ENCODE measurements around the gene CYTH4.

The CYTH4 gene

GRCh38 chr22:37295213-37295886, 13.0 kb downstream of the CYTH4 start:
- H3K36me3 Mint-ChIP-seq (ENCODE audit: low read depth), result peaks cover 76% of the 10 kb centered on the region
- DNase-seq (ENCODE audit: low spot score), result no peak
- peak overlapping the region; percentile 56 for H3K27ac Mint-ChIP-seq
- peaks cover 42% of the 10 kb centered on the region for H3K4me1 Mint-ChIP-seq (ENCODE audit: low read depth)
- no peaks in the 10 kb centered on the region for H3K9me3 Mint-ChIP-seq
- H3K27me3 Mint-ChIP-seq (ENCODE audit: low read depth), result no peaks in the 10 kb centered on the region
- H3K4me3 Mint-ChIP-seq, result no peak overlapping the region

GRCh38 chr22:37295946-37296345, 13.6 kb downstream of the CYTH4 start:
- Mint-ChIP-seq H3K27me3 (ENCODE audit: low read depth) (no peaks in the 10 kb centered on the region), H3K27ac (peak overlapping the region; percentile 56), H3K36me3 (ENCODE audit: low read depth) (peaks cover 79% of the 10 kb centered on the region), H3K4me1 (ENCODE audit: low read depth) (peaks cover 48% of the 10 kb centered on the region), H3K4me3 (no peak overlapping the region), H3K9me3 (no peaks in the 10 kb centered on the region)
- no peak for DNase-seq (ENCODE audit: low spot score)

- no peak for DNase-seq (ENCODE audit: low spot score)
- Mint-ChIP-seq H3K36me3 (ENCODE audit: low read depth) (peaks cover 77% of the 10 kb centered on the region), H3K9me3 (no peaks in the 10 kb centered on the region), H3K27me3 (ENCODE audit: low read depth) (no peaks in the 10 kb centered on the region), H3K4me3 (no peak overlapping the region), H3K27ac (peak overlapping the region; percentile 80), H3K4me1 (ENCODE audit: low read depth) (peaks cover 62% of the 10 kb centered on the region)
Observed at GRCh38 chr22:37298748-37299495, 16.6 kb downstream of the CYTH4 start.

DNA sequence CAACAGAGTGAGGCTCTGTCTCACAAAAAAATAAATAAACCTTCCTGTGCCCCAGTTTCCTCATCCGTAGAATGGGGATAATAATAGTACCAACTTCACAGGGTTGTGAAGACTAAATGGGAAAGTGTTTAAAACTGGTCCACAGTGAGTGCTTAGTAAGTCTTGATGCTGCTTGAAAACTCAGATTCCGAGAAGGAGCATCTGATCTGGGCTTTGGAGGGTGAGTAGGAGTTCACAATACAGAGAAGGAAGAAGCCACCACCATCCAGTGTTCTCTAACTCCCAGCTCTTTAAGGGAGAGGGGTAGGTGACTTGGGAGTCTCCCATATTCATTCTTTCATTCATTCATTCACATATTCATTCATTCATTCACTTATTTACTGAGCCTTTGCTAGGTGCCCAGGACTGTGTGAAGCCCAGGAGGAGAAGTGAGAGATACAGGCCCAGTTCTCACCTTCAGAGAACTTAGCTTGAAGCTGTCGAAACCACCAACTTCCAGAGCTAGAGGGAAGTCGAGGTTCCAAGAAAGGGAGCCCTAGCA, 17.7 kb downstream of the CYTH4 start:
- peak overlapping the region; percentile 76 for H3K4me3 Mint-ChIP-seq
- H3K9me3 Mint-ChIP-seq, result no peaks in the 10 kb centered on the region
- DNase-seq (ENCODE audit: low spot score), result no peak
- H3K27me3 Mint-ChIP-seq (ENCODE audit: low read depth), result no peaks in the 10 kb centered on the region
- H3K36me3 Mint-ChIP-seq (ENCODE audit: low read depth), result peaks cover 78% of the 10 kb centered on the region
- H3K27ac Mint-ChIP-seq, result peak overlapping the region; percentile 94
- H3K4me1 Mint-ChIP-seq (ENCODE audit: low read depth), result peaks cover 61% of the 10 kb centered on the region

GRCh38 chr22:37300551-37301017, 18.3 kb downstream of the CYTH4 start:
- Mint-ChIP-seq H3K27me3 (ENCODE audit: low read depth) (no peaks in the 10 kb centered on the region), H3K9me3 (no peaks in the 10 kb centered on the region), H3K27ac (peak overlapping the region; percentile 94), H3K4me1 (ENCODE audit: low read depth) (peaks cover 60% of the 10 kb centered on the region), H3K4me3 (peak overlapping the region; percentile 76), H3K36me3 (ENCODE audit: low read depth) (peaks cover 77% of the 10 kb centered on the region)
- DNase-seq (ENCODE audit: low spot score), result no peak

GRCh38 chr22:37301144-37301830, 19.0 kb downstream of the CYTH4 start:
- peaks cover 78% of the 10 kb centered on the region for H3K36me3 Mint-ChIP-seq (ENCODE audit: low read depth)
- H3K9me3 Mint-ChIP-seq, result no peaks in the 10 kb centered on the region
- peak overlapping the region; percentile 76 for H3K4me3 Mint-ChIP-seq
- no peaks in the 10 kb centered on the region for H3K27me3 Mint-ChIP-seq (ENCODE audit: low read depth)
- H3K27ac Mint-ChIP-seq, result peak overlapping the region; percentile 94
- DNase-seq (ENCODE audit: low spot score), result no peak
- peaks cover 65% of the 10 kb centered on the region for H3K4me1 Mint-ChIP-seq (ENCODE audit: low read depth)

DNA sequence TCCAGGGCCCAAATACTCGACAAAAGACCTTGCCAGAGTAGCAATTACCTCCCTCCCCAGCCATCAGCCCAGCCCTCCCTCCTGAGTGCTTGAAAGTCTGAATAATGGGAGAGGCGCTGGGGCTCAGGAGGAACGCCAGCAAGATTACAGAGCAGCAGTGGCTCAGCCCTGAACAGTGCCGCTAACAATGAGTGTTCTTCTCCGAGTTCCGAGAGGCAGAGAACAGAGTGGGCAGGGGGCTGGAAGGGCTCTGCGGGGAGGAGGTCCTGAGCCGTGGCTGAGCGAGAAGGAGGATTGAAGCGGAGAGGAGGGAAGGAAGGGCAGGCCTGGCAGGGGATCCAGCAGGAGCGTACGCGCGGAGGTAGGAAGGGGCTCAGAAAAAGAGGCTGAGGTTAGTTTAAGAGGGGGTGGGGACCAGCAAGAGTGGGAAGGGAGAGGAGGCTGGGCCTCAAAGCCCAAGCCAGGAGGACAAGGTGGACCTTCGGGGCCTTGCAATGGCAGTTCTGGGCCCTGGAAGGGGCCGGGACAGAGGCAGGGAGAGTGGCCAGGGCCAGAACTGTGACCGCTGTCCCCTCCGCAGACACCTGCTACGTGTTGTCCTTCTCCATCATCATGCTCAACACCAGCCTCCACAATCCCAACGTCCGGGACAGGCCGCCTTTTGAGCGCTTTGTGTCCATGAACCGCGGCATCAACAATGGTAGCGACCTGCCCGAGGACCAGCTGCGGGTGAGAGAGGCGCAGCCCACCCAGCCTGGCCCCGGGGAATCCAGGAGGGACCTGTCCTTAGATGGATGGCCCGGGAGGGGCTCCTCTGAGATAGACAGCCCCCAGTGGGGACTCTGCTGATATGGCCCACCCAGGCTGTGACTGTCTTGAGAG, 20.6 kb downstream of the CYTH4 start:
- DNase-seq (ENCODE audit: low spot score), result no peak
- Mint-ChIP-seq H3K36me3 (ENCODE audit: low read depth) (peaks cover 74% of the 10 kb centered on the region), H3K9me3 (no peaks in the 10 kb centered on the region), H3K4me1 (ENCODE audit: low read depth) (peaks cover 78% of the 10 kb centered on the region), H3K27ac (peak overlapping the region; percentile 90), H3K27me3 (ENCODE audit: low read depth) (no peaks in the 10 kb centered on the region), H3K4me3 (peak overlapping the region; percentile 74)

DNA sequence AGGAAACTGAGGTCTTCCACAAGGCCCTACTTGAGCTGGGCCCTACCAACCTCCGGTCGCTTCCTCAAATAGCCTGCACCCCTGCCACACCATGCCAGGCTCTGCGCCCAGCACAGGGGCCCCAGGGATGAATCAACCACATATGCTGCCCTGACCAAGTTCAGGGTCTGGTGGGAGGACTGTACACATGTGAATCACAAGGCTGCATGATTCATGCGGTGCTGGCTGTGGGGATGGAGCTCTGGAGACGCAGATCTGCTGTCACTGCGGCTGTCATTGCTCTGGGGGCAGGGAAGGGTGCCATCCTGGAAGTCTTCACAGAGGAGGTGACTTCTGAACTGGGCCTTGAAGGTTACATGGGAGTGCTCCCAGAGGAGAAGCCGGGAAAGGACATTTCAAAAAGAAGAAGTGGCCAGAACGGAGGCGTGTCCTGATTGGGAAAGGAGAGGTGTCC, 21.5 kb downstream of the CYTH4 start:
- Mint-ChIP-seq H3K27ac (peak overlapping the region; percentile 90), H3K9me3 (no peaks in the 10 kb centered on the region), H3K27me3 (ENCODE audit: low read depth) (no peaks in the 10 kb centered on the region), H3K36me3 (ENCODE audit: low read depth) (peaks cover 74% of the 10 kb centered on the region), H3K4me1 (ENCODE audit: low read depth) (peaks cover 80% of the 10 kb centered on the region), H3K4me3 (peak overlapping the region; percentile 74)
- peak; percentile 80 for DNase-seq (ENCODE audit: low spot score)

- no peaks in the 10 kb centered on the region for H3K9me3 Mint-ChIP-seq
- H3K27ac Mint-ChIP-seq, result peak overlapping the region; percentile 99
- H3K4me1 Mint-ChIP-seq (ENCODE audit: low read depth), result peaks cover 83% of the 10 kb centered on the region
- H3K36me3 Mint-ChIP-seq (ENCODE audit: low read depth), result peaks cover 77% of the 10 kb centered on the region
- no peak for DNase-seq (ENCODE audit: low spot score)
- H3K27me3 Mint-ChIP-seq (ENCODE audit: low read depth), result no peaks in the 10 kb centered on the region
- H3K4me3 Mint-ChIP-seq, result no peak overlapping the region
Observed at GRCh38 chr22:37304595-37305343, 22.5 kb downstream of the CYTH4 start.

DNA sequence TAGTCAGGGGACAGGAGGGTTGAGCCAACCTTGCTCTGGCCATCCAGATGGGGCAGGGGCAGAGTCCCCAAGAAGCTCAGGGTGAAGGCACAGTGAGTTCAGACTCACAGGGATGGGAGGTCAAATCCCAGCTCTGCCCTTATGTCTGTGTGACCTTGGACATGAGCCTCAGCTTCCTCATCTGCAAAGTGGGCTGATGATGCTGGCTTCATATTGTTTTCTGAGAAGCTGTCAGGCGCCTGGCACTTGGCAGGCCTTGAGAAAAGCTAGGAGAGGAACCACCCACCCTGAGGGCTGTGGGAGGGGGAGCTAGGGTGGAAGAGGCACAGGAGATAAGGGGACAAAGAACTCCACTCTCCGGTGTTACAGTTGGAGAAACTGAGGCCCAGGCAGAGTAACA, 23.6 kb downstream of the CYTH4 start:
- H3K4me3 Mint-ChIP-seq, result peak overlapping the region; percentile 8
- H3K9me3 Mint-ChIP-seq, result no peaks in the 10 kb centered on the region
- peaks cover 83% of the 10 kb centered on the region for H3K4me1 Mint-ChIP-seq (ENCODE audit: low read depth)
- no peaks in the 10 kb centered on the region for H3K27me3 Mint-ChIP-seq (ENCODE audit: low read depth)
- no peak for DNase-seq (ENCODE audit: low spot score)
- peak overlapping the region; percentile 99 for H3K27ac Mint-ChIP-seq
- H3K36me3 Mint-ChIP-seq (ENCODE audit: low read depth), result peaks cover 76% of the 10 kb centered on the region

- no peaks in the 10 kb centered on the region for H3K9me3 Mint-ChIP-seq
- H3K4me1 Mint-ChIP-seq (ENCODE audit: low read depth), result peaks cover 82% of the 10 kb centered on the region
- peaks cover 76% of the 10 kb centered on the region for H3K36me3 Mint-ChIP-seq (ENCODE audit: low read depth)
- peak overlapping the region; percentile 99 for H3K27ac Mint-ChIP-seq
- peak overlapping the region; percentile 79 for H3K4me3 Mint-ChIP-seq
- no peak for DNase-seq (ENCODE audit: low spot score)
- H3K27me3 Mint-ChIP-seq (ENCODE audit: low read depth), result no peaks in the 10 kb centered on the region
Observed at GRCh38 chr22:37306494-37306829, 24.2 kb downstream of the CYTH4 start.

- DNase-seq (ENCODE audit: low spot score), result no peak
- Mint-ChIP-seq H3K4me3 (peak overlapping the region; percentile 79), H3K36me3 (ENCODE audit: low read depth) (peaks cover 71% of the 10 kb centered on the region), H3K27me3 (ENCODE audit: low read depth) (no peaks in the 10 kb centered on the region), H3K9me3 (no peaks in the 10 kb centered on the region), H3K27ac (peak overlapping the region; percentile 99), H3K4me1 (ENCODE audit: low read depth) (peaks cover 75% of the 10 kb centered on the region)
Observed at GRCh38 chr22:37308385-37309200, 26.3 kb downstream of the CYTH4 start.
